K562 (cell line): Measurements from ENCODE around the gene ARID3A. TPM values are rescaled to one million over a fixed set of nuclear protein-coding genes. Genes with fewer than 3 reads are reported as not detected.
A peak's percentile ranks its signal among the peaks of the same experiment; 100 is the strongest.

Experiments
- ATAC-seq: fragments of 200-7000 bp; cut with Tn5 transposase; 3 replicates; pipeline ENCODE4 v1.9.1; 2020; ENCODE audit warnings: moderate library complexity
- BruUV-seq: library from RNA; stranded (reverse); fragments of 400-500 nt; replicated peaks from 2 replicates; lab custom pipeline; 2021; lab: Mats Ljungman, UMichigan
- CTCF ChIA-PET: fragments of 300-600 bp; formaldehyde crosslinking; extraction: SDS; loops from one replicate; lab custom pipeline; 2021; ENCODE audit warnings: low intra/inter-chr PET ratio; lab: Yijun Ruan, JAX
- POLR2A ChIA-PET: fragments of 300-600, 350-650 bp; sonication (Branson Sonifier 250); formaldehyde crosslinking; extraction: SDS; loops from one replicate; lab custom pipeline; 2021; ENCODE audit warnings: antibody characterized with exemption, inconsistent platforms; lab: Yijun Ruan, JAX
- DNase-seq, 4 experiments: peaks; one replicate each; pipeline versions ENCODE4 v3.0.0 to v3.0.0-alpha.2; 2011 to 2018; ENCODE audit warnings: low spot score in 3 of 4, mixed read lengths in 3 of 4; ENCODE audit errors: extremely low read depth in 1 of 4
- FAIRE-seq: peaks from 2 replicates; lab custom pipeline; 2011; peaks lifted over from hg19 to GRCh38; lab: Jason Lieb, UNC
- H2AFZ ChIP-seq: 2 replicates; pipeline ENCODE4 v1.6.0; 2011; ENCODE audit warnings: low read depth, low read length, control low read depth, inconsistent platforms
- H3K27ac ChIP-seq: fragments of 200-600 bp; 3 replicates; pipeline ENCODE4 v1.8.0; 2011; ENCODE audit warnings: low read depth, mild to moderate bottlenecking, control low read depth, inconsistent platforms, low read length, moderate library complexity, mixed read lengths; ENCODE audit errors: extremely low read depth
- H3K27me3 ChIP-seq, 2 experiments: fragments of 300-600 bp in 1 of 2; 2 replicates in 1 of 2; 3 replicates in 1 of 2; pipeline versions ENCODE4 v1.6.0 to v1.8.0; 2011; ENCODE audit warnings: inconsistent platforms in 2 of 2, low read length in 2 of 2, mild to moderate bottlenecking in 1 of 2, mixed read lengths in 1 of 2, moderate library complexity in 1 of 2; ENCODE audit not compliant: control insufficient read depth in 2 of 2, insufficient read depth in 2 of 2
- H3K36me3 ChIP-seq: fragments of 300-600 bp; 3 replicates; pipeline ENCODE4 v1.8.0; 2011; ENCODE audit warnings: mild to moderate bottlenecking, low read length, inconsistent platforms; ENCODE audit not compliant: control insufficient read depth, insufficient read depth
- H3K4me1 ChIP-seq, 2 experiments: fragments of 200-600 bp in 1 of 2; replicated peaks in 1 of 2; 2 replicates in 1 of 2; 3 replicates in 1 of 2; pipeline versions ENCODE4 v1.5.1 to v1.8.0; 2011; ENCODE audit warnings: inconsistent platforms in 2 of 2, low read length in 2 of 2, mild to moderate bottlenecking in 1 of 2, mixed read lengths in 1 of 2, moderate library complexity in 1 of 2; ENCODE audit not compliant: control insufficient read depth in 2 of 2, insufficient read depth in 2 of 2
- H3K4me2 ChIP-seq: 2 replicates; pipeline ENCODE4 v1.6.1; 2011; ENCODE audit warnings: low read length, control low read depth, inconsistent platforms, mixed read lengths; ENCODE audit not compliant: insufficient read depth
- H3K4me3 ChIP-seq: fragments of 200-600 bp; sonication (generic), shearing (Covaris generic); 2 replicates; pipeline ENCODE4 v1.5.1; 2016; ENCODE audit warnings: control low read depth, inconsistent platforms
- H3K79me2 ChIP-seq: fragments of 200-600 bp; 3 replicates; pipeline ENCODE4 v1.8.0; 2011; ENCODE audit warnings: low read length, inconsistent platforms; ENCODE audit not compliant: control insufficient read depth, insufficient read depth
- H3K9ac ChIP-seq, 2 experiments: 2 replicates each; pipeline versions ENCODE4 v1.6.0 to v1.6.1; 2011; ENCODE audit warnings: low read depth in 2 of 2, low read length in 2 of 2, control low read depth in 1 of 2, inconsistent platforms in 1 of 2, mild to moderate bottlenecking in 1 of 2, mixed read lengths in 1 of 2; ENCODE audit not compliant: insufficient read depth in 1 of 2
- H3K9me1 ChIP-seq: one replicate; pipeline ENCODE4 v1.6.0; 2011; ENCODE audit warnings: inconsistent platforms, mild to moderate bottlenecking, low read length, moderate library complexity; ENCODE audit not compliant: control insufficient read depth, insufficient read depth
- H3K9me3 ChIP-seq: replicated peaks from 2 replicates; pipeline ENCODE4 v1.5.1; 2011; ENCODE audit warnings: low read depth, low read length, inconsistent platforms; ENCODE audit not compliant: control insufficient read depth, insufficient read depth
- H4K20me1 ChIP-seq: replicated peaks from 2 replicates; pipeline ENCODE4 v1.6.1; 2011; ENCODE audit warnings: low read length, inconsistent platforms, mixed read lengths; ENCODE audit not compliant: control insufficient read depth, insufficient read depth
- ATF6 ChIP-seq: sonication (generic); formaldehyde crosslinking; IDR thresholded peaks from 2 replicates; pipeline ENCODE4 v1.4.0; 2020; ENCODE audit warnings: mild to moderate bottlenecking, missing genetic modification reagents
- NR0B1 ChIP-seq: fragments of 450-650 bp; IDR thresholded peaks from one replicate; pipeline ENCODE4 v1.6.1; 2018; ENCODE audit warnings: mild to moderate bottlenecking, moderate library complexity; ENCODE audit not compliant: partially characterized antibody
- POLR2G ChIP-seq: fragments of 200-400 bp; formaldehyde crosslinking; IDR thresholded peaks from 2 replicates; pipeline ENCODE4 v1.6.1; 2017; ENCODE audit warnings: low read depth, mild to moderate bottlenecking, antibody characterized with exemption, low read length, moderate library complexity
- SIN3B ChIP-seq: fragments of 450-650 bp; IDR thresholded peaks from 2 replicates; pipeline ENCODE4 v1.6.1; 2017; ENCODE audit warnings: low read depth, mild to moderate bottlenecking, moderate library complexity
- TSHZ1 ChIP-seq: fragments of 250-450 bp; sonication (Bioruptor Pico); IDR thresholded peaks from 2 replicates; pipeline ENCODE4 v1.4.0; 2020; ENCODE audit warnings: mild to moderate bottlenecking, moderate library complexity
- ZC3H8 ChIP-seq: fragments of 450-650 bp; IDR thresholded peaks from 2 replicates; pipeline ENCODE4 v1.6.1; 2017
- WGBS: fragments of 100-300 bp; shearing (Covaris generic); methylation state at CpG from one replicate; pipeline ENCODE4 v1.1.6; 2016; ENCODE audit warnings: low coverage, mixed read lengths; ENCODE audit not compliant: insufficient coverage; ENCODE audit errors: missing lambda C conversion rate; 5-methylcytosine and 5-hydroxymethylcytosine counted together
- in situ Hi-C: fragments of 300-500 bp; cut with MboI; formaldehyde crosslinking; loops from 4 replicates; pipeline ENCODE4 v1.15.0; 2018; ENCODE audit warnings: inconsistent platforms, mixed read lengths
- intact Hi-C: fragments of 100-400 bp; cut with micrococcal nuclease; formaldehyde crosslinking; loops from 2 replicates; pipeline ENCODE4 v1.14.2; 2022
- polyA plus RNA-seq, 8 experiments: library from polyadenylated mRNA; depleted of rRNA in 4 of 8; stranded (reverse) in 5 of 8; unstranded in 3 of 8; fragments of >200 nt; fragmentation: Nextera tagmentation in 2 of 8; fragmentation: Illumina TruSeq in 1 of 8; extraction: Ambion mirVana in 2 of 8; extraction: Trizol in 1 of 8; gene quantifications; 2 replicates each; pipeline versions ENCODE4 v1.2.1 to v1.2.3, GENCODE V29; 2011 to 2014; ENCODE audit warnings: inconsistent platforms in 1 of 8, missing spikeins in 1 of 8
- total RNA-seq, 7 experiments: library from RNA; depleted of rRNA in 6 of 7; stranded (reverse); fragments of >200 nt in 6 of 7; fragmentation: Illumina TruSeq in 2 of 7; extraction: Trizol in 2 of 7; gene quantifications; 2 replicates each; pipeline versions ENCODE4 v1.2.1 to v1.2.3, GENCODE V29; 2011 to 2021; ENCODE audit warnings: low replicate concordance in 1 of 7
- TF ChIP-seq, protein P1 (sequence below): fragments of 450-650 bp; IDR thresholded peaks from 2 replicates; pipeline ENCODE4 v1.6.1; 2016; ENCODE audit warnings: mild to moderate bottlenecking

The ARID3A gene
- total and polyA plus RNA-seq, 9 of the 15 experiments (the other 6 are each of a cell fraction or from before 2014, with no cell fraction given): 1.4 to 118 (median 31.2) TPM

DNA sequence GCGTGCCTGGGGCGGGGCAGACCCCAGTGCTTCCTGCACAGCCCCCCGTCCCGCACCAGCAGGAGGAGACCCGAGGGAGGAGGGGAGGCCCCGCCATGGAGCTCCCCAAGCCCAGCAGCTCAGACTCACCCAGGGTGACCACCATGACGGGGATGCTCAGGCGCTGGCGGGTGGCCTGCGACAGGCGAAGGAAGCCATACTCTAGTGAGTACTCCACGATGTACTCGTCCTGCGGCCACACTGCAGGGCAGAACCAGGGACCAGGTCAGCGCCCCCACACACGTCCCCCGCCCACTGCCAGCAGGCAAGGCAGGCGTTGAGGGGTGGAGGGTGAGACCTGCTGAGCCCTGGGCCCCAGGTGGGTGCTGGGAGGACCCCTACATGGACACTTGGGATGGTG lies 86.5 kb downstream of the ARID3A start (continued):
- TF ChIP-seq ZC3H8 (no peak), NR0B1 (no peak), SIN3B (no peak)

GRCh38 chr19:1013218-1013617 lies 87.4 kb downstream of the ARID3A start:
- intact Hi-C loops (no loop called here), in situ Hi-C loops (no loop called here)
- no peak overlapping the region for H2AFZ ChIP-seq
- peak overlapping the region in 1 of 2 experiments; percentile 58; a peak in 1 of 4 replicates for H3K9ac ChIP-seq
- peaks cover 29% of the 10 kb centered on the region for H4K20me1 ChIP-seq
- no peak overlapping the region for H3K27ac ChIP-seq
- H3K4me2 ChIP-seq: no peak overlapping the region
- H3K36me3 ChIP-seq: peaks cover 88% of the 10 kb centered on the region; the same call in 2 of the 3 replicates
- peaks cover 17 to 91% of the 10 kb centered on the region in 2 experiments for H3K4me1 ChIP-seq
- no TSS peak for BruUV-seq
- ChIA-PET POLR2A (interaction anchor here (0.6 to 1.8 kb wide), 5 partner anchors 9 to 28 kb away, joined by 3 to 9 read pairs (median 4); partner anchors contain the start of gene CNN2), CTCF (no interaction called here)
- ATAC-seq: no peak
- no peak for DNase-seq
- H3K27me3 ChIP-seq: no peaks in the 10 kb centered on the region
- 92% methylated on average over 7 of the region's 10 CpGs for WGBS
- H3K9me3 ChIP-seq: no peaks in the 10 kb centered on the region
- peaks cover 51% of the 10 kb centered on the region for H3K79me2 ChIP-seq
- H3K4me3 ChIP-seq: no peak overlapping the region
- FAIRE-seq: no peak
- H3K9me1 ChIP-seq: peaks cover 14% of the 10 kb centered on the region
- no peak for TF ChIP-seq TSHZ1 (CRISPR knock-in tag)
- TF ChIP-seq, protein P1, sequence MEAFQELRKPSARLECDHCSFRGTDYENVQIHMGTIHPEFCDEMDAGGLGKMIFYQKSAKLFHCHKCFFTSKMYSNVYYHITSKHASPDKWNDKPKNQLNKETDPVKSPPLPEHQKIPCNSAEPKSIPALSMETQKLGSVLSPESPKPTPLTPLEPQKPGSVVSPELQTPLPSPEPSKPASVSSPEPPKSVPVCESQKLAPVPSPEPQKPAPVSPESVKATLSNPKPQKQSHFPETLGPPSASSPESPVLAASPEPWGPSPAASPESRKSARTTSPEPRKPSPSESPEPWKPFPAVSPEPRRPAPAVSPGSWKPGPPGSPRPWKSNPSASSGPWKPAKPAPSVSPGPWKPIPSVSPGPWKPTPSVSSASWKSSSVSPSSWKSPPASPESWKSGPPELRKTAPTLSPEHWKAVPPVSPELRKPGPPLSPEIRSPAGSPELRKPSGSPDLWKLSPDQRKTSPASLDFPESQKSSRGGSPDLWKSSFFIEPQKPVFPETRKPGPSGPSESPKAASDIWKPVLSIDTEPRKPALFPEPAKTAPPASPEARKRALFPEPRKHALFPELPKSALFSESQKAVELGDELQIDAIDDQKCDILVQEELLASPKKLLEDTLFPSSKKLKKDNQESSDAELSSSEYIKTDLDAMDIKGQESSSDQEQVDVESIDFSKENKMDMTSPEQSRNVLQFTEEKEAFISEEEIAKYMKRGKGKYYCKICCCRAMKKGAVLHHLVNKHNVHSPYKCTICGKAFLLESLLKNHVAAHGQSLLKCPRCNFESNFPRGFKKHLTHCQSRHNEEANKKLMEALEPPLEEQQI: no peak
- no peak for TF ChIP-seq ATF6 (CRISPR knock-in tag)
- TF ChIP-seq POLR2G: 0 out of 2 replicates have a peak, but pooled peaks have one; percentile 2
